Measurements from ENCODE around the gene CDH22.

The CDH22 gene

DNA sequence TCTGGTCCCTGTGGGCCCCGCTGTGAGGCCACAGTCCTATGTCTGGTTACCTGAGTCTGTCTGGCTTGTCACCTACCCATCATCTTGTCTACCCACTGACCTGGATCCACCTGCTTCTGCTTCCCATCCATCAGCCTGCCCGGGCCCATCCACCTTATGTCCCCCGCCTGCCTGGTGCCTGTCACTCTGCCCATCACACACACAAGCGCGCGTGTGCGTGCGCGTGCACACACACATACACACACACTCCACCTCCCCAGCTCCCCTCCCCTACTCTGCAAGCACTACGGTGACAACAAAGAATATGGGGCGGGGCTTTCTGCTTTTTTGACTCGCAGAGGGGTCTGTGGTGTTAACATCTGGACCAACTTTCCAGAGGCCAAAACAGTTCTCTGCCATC is 8.0 kb downstream of the CDH22 start:
- no peak for DNase-seq (ENCODE audit: low read depth, low spot score)

DNA sequence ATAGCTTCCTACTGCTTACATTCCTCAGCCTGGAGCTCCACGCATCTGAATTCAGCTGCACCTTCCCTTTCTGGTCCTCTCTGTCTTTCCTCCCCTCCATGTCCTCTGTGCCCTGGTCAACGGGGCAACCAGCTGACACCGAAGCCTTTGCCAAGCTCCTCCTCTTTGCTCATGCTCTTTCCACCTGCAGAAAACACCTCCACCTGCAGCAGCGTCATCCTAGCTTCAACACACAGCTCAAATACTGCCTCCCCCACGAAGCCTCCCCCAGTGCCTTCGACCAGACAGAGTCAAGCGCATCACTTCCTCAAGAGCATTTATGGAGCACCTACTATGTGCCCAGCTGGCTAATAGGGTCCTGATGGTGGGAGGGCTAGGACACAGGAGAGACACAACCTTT is 9.2 kb downstream of the CDH22 start:
- no peak for DNase-seq (ENCODE audit: low read depth, low spot score)

DNA sequence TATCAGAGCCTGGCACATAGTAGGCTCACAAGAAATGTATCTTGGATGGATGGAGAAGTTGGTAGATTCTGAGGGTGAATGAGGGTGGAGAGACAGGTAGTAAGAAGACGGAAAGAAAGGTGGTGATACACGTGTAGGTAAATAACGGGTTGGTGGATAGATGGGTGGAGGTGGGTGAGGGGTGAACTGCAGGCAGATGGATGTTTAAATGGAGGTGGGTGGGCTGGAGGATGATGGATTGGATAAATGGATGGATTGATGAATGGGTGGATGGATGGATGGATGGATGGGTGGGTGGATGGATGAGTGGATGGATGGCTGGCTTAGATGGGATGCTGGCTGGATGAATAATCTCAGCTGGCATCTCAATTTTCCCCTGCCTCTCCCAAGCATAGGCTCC is 9.9 kb downstream of the CDH22 start:
- DNase-seq (ENCODE audit: low read depth, low spot score), result no peak

DNA sequence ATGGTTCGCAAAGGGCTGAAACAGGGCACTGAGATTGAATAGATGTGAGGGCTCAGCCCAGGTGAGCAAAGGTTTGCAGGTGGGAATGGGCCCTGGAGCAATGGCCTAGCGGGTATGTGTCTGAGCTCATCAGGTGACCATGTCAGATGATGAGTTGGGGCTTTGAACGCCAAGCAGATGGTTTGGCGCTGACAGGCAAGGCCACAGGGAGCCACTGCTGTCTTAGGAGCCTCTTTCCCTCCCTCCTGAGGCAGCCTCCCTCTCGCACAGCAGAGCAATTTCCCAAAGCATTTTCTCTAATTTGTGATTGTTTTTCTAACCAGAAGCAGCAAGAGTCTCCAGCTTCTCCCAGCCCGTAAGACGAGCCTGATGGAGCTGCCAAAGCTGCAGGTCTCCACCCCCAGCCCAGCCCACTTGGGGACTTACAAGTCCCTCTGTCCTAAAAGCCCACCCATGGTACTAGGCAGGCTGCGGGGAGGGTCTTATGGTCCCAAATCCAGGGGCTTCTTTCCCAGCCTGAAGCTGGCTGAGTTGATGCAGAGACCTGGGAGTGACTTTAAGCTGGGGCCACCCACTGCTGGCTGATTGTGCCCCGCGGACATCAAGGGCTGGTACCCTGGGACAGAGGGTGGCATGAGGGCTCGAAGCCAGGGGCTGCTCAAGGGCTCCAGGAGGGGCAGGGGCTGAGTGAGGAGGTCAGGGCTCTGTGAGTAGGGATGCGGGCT is 11.6 kb downstream of the CDH22 start:
- no peak for DNase-seq (ENCODE audit: low read depth, low spot score)

DNA sequence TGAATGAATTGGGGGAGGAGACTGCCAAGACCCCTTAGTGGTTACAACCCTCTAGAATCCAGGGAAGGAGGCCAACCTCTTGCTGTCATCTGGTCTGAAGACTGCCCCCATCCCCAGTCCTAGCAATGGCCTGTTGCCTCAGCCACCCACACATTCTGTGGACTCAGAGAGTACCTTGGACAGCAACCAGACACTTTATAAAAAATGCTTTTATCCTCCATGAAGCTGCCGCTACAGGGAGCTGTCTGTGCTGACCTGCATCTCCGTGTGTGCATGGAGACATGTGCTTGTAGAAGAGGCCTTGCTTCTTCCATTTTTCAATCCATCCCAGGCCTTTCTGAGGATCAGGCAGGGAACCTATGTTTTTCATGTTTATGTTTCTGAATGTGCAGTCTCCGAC is 15.2 kb downstream of the CDH22 start:
- peak; percentile 65 for DNase-seq (ENCODE audit: low read depth, low spot score)

DNA sequence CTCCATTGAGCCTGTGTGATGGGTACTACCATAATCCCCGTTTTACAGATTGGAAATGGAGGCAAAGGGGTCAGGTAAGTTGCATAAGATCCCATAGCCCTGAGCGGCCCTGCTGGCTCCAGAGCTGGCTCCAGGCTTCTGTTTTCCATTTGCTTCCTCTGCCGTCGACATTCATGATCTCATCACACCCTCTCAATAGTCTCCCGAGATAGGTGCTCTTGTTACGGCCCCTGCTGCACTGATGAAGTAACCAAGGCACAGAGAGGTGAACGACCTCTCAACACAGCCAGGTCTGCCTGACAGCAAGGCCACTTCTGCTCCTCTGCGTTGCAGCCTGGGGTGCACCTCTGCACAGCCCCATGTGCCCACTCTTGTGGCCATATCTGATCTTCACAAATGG is 16.9 kb downstream of the CDH22 start:
- DNase-seq (ENCODE audit: low read depth, low spot score), result no peak

DNA sequence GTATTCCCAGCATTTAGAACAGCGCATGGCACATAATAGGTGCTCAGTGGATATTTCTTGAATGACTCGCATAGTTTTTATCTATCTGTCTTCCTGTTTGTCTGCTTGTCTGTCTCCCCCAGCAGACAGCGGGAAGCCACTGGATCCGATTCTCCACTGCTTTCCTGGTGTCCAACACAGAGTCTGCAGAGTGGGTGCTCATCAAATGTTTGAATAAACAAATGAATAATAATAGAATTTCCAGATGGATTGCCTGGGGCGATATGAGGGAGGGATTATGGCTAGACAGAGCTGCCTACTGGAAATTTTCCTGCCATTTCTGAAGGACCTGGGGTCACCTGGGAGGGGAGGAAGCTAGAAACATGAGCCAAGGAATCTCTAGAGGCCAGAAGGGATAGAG is 18.9 kb downstream of the CDH22 start:
- DNase-seq (ENCODE audit: low read depth, low spot score), result no peak

DNA sequence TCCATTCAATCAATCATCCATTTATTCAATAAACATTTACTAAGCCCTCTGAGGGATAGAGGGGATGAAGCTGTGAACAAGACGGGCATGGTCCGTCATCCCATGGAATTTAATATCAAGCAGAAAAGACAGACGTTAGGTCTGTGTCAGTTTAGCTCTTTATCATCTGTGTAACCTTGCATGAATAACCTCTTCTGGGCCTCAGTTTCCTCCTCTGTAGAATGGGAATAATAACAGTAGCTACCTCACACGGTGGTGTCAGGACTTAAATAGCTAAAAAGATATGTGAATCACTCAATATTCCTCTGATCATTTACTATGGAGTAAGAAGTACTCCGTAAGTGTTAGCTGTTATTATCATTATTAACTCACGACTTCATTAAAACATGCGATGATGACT is 21.3 kb downstream of the CDH22 start:
- no peak for DNase-seq (ENCODE audit: low read depth, low spot score)

DNA sequence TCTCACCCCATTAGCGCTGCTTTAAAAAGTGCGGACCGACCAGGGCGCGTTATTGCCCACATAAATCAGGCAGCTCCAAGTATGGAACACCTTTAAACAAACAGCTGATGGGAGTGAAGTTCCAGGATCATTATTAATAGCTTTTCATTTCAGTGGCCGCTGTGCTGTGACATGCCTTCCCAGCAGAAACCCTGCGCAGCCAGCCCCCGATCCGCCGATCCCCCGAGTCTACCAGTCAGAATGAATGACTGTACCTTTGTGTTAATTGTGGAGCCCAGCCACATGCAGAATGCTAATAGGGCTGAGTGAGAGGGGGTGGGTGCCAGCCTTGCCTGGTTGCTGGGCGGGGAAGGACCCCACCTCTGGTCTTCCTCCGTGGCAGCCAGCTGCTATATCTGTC is 21.9 kb downstream of the CDH22 start:
- DNase-seq (ENCODE audit: low read depth, low spot score), result no peak

DNA sequence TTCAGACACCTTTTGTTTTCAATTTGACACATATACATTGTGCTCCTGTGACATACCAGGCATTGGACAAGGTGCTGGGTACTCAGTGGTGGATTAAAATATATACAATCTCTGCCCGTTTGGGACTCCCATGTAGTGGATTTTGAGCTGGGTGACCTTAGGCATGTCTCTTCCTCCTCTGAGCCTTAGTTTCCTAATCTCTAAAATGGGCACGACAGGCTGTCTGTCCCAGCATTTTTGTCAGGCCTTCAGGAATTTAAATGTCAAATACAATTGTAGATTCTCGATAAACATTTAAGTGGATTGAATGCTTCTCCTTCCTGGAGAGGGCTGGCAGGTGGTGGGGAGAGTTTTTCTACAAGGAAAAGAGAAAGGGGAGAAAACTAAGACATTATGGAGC is 22.6 kb downstream of the CDH22 start:
- no peak for DNase-seq (ENCODE audit: low read depth, low spot score)

DNA sequence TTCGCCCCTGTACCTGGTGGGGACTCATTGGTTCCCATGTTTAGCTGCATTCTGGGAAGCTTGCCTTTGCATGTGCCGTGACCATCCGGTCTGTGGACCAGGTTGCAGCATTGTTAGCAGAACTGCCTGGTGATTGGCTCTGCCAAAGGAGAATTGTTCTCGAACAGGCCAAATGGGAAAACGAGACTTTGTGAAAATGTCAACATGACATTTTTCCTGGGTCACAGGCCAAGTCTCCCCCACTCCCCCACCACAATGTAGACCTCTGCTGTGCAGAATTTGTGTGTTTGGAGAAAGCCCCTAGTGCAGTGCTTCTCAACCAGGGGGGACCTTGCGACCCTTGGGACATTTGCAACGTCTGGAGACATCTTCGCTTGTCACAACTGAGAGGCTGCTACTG is 23.2 kb downstream of the CDH22 start:
- no peak for DNase-seq (ENCODE audit: low read depth, low spot score)

DNA sequence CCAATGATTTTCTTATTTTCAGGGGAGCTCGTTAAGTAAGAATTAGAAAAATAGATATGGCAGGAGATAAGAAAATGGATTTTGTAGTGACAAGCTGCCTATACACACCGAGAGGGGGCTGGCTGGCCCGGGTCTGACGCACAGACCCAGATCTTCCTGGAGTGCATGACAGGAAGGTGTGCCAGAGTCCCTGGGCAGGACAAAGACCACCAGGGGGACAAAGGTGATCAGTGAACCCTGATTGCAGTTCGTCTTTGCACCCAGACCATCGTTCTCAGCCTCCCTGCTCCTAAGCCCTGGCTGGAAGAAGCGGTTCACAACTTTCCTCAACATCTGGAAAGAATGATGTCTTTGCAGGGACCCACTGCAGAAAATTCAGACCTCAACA is 24.3 kb downstream of the CDH22 start:
- no peak for DNase-seq (ENCODE audit: low read depth, low spot score)

DNA sequence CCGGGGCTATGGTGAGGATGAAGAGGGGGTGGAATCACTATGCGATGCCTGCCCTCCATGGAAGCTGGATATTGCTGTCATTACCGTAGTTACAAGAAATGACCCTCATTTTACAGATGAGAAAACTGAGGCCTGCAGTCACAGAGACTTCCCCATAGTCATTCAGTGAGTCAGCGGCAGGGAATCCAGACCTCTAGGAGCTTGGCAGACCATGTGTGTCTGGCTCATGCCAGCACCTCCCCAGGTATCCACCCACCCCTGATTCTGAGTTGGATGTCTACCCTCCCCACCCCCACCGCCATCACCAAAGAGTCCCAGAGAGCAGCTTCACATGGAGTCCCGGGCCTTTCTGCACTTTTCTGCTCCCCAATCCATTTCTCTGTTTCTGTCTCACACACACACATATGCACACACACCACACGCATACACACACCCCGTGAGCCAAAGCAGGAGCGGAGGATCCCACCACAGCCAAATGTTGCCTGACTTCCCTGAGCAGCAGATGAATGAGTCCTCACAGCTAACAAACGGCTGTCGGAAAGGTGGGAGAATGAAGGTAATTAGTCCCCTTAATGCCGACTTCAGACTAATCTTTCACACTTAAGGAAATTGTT is 24.8 kb downstream of the CDH22 start:
- DNase-seq (ENCODE audit: low read depth, low spot score), result no peak

DNA sequence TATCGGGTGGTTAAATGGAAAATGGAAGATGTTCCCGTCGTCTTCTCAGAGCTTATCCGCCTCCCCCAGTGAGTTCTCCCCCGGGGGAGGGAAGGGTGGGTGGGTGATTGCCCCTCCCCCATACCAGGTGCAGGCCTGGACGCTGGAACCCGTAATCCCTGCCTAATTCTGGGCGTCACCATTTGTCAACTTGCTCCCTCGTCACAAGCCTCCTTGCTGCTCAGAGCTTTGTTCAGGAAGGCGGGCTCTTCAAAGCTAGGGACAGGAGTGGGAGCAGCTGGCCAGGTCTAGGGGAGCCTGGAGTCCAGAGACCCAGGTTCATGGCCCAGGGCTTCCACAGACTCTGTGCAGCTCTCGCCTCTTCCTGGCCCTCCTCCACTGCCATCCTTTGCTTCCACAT is 25.6 kb downstream of the CDH22 start:
- no peak for DNase-seq (ENCODE audit: low read depth, low spot score)

DNA sequence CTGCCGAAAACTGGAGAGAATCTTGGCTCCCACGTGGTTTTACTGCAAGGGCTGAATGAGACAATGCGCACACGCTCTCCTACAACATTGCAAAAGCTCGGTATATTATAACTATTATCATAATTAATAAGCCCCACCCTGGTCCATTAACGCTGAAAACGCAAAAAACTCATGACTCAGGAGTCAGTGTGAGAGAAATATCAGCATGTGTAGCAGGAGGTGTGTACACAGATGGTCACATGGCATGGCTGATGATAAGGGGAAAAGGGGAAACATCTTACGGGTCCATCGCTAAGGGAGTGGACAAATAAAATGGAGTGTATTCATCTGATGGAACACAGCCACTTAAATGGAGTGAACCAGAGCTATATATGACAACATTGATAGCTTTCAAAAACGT is 29.2 kb downstream of the CDH22 start:
- DNase-seq (ENCODE audit: low read depth, low spot score), result no peak

DNA sequence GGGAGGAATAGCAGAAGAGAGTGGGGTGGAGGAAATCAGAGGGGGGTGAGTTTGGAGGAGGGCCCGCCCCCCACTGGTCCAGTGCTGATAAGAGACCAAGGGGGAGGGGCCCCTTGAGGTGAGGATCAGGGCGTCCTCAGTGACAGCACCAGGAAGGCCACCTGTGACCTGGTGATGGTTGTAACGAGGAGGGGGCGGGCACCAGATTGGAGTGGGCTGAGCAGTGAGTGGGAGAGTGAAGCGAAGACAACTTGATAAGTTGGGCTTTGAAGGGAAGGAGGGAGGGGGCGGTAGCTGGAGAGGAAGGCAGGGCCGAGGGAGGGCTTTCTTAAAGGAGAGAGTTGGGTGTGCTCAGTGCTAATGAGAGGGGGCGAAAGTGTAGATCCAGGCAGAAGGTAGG is 30.7 kb downstream of the CDH22 start:
- DNase-seq (ENCODE audit: low read depth, low spot score), result no peak

DNA sequence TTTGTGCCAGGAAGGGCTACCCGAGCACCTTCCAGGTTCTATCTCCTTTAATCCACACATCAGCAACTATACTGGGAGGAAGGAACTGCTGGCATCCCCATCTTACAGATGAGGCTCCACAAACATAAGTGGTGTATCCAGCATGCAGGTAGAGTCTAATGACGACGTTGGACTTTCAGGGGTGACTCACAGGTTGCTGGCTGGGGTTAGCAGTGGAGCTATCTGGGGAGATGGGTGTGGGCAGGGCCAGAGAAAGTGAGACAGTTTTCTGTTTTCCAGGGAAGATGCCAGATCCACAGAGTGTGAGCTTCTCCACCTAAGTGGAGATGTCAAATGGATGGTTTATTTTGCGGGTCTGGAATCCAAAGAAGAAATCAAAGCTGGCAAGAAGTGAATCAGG is 31.8 kb downstream of the CDH22 start:
- DNase-seq (ENCODE audit: low read depth, low spot score), result no peak

DNA sequence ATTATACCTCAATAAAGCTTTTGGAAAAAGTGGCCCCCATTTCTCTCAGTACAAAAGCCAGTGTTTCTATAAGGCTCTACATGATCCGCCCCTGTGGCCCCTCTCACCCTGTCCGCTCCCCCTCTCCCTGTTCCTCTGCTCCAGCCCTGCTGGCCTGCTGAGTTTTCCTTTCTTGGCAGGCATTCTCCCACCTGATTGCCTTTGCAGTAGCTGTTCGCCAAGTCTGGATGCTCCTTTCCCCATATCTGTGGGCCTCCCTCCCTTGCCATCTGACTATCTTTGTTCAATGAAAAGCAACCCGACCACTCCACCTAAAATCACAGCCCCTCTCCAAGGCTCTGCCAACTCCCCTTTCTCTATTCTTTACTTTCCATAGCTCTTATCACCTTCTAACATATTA is 33.2 kb downstream of the CDH22 start:
- no peak for DNase-seq (ENCODE audit: low read depth, low spot score)

DNA sequence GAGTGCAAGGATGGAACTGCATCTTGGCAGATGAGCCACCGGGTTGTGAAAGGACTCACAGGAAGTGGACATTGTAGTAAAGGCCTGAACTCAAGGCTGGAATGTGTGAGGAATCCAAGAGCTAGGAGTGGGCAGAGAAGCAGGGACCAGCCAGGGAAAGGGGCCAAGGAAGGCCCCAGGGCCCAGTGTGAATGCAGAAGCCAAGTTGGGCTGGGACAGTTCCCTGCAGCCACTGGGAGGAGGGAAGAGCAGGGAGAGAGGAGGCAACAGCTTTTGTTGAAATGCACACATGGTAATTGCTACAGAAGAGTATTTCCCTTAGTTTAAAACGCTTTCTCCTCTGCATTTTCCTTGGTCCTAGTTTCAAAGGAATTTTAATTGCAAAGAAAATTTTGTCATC is 34.6 kb downstream of the CDH22 start:
- DNase-seq (ENCODE audit: low read depth, low spot score), result peak; percentile 53

DNA sequence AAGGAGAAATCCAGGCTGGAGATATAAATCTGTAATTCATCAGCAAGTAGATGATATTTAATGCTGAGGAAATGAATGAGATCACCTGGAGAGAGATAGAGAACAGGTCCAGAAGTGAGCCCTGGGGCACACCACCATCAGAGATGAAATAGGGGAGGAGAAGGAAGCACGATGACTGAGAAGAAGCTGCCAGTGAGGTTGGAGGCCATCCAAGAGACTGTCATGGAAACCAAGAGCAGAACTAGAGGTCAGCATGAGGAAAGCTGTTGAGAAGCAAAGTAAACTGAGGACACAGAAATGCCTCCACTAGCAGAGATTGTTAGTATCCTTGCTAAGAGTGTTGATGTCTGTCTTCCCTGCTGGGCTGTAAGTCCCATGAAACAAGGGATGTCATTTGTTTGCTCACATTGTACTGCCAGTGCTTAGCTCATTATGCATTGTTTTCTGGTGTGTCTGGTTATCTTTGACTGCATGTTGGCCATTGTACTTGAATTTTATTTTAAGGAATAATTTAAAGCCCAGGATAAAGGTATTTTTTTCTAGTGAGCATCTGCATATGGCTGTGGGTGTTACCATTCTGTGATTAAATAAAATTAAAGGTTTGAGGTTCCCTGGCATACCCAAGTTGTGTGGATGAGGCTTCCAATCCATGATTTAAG is 35.8 kb downstream of the CDH22 start:
- no peak for DNase-seq (ENCODE audit: low read depth, low spot score)

DNA sequence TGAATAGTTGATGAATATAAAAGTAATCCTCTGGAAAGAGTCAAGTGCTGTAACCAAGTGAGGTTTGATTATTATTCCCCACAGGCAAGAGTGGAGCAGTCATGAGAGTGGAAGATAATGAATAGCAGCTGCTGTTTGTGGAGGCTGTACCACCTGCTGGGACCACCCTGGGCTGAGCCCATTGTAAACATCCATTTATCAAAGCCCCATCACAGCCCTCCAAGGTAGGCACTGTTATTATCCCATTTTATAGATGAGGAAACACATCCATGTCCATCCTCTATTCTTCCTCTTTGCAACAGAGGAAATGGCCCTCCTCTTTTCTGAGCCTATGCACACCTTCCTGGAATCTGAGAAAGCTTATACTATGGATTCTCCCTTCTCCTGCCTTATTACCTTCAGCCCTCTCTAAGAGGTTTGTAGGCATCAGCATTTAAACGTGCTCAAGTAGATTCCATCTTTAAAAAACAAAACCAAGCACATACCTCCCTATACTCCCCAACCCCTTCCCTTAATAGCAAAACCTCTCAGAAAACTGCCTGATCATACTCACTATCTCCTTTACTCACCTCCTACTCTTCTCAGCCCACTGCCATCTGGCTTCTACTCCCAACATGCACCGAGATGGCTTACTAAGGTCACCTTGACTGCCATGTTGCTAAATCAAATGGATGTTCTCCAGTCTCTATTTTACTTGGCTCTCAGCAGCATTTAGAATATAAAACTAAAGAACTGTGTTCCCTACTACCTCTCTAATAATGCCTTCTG is 37.1 kb downstream of the CDH22 start:
- DNase-seq (ENCODE audit: low read depth, low spot score), result no peak

DNA sequence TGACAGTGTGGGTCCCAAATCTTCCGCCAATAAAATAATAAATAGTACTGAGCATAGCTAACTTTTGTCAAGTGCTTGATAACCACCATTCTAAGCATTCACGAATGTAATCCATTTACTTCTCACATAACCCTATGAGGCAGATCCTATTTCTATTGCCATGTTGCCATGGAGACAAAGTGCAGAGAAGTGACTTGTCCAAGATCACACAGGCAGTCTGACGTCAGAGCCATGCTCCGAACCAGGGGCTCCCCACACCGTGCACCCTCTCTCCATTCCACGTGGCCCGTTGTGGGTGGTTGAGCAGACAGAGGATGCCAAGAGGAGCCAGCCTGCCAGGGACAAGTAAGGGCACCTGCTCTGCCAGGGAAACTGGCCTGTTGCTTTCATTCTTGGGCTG is 38.9 kb downstream of the CDH22 start:
- DNase-seq (ENCODE audit: low read depth, low spot score), result no peak

DNA sequence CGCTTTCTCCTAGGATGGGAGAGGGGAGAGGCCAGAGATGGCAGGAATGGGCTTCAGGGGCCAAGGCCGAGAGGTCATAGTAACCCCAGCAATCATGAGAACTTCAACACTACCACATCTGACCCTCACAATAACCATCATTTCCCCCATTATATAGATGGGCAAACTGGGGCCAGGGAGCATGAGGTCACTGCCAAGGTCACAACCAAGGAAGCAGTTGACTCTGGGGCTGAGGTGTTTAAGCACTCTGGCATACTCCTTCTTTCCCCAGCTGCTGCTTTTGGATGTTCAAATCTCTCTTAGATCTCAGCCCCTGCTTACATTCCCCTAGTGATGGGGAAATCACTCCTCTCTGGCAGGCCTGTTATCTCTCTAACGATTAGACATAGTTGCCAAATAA is 39.6 kb downstream of the CDH22 start:
- no peak for DNase-seq (ENCODE audit: low read depth, low spot score)
